Transverse colon (tissue), 4 donors: ENCODE measurements around the gene DAB2IP.

Experiments
- CTCF ChIP-seq, 5 experiments: fragments of 200-600 bp in 3 of 5; fragments of 450-650 bp in 2 of 5; sonication (generic) in 3 of 5; IDR thresholded peaks; 1 replicate in 2 of 5; 2 replicates in 3 of 5; pipeline ENCODE4 v1.5.1; 2016 to 2017; ENCODE audit warnings: antibody characterized with exemption in 5 of 5, inconsistent platforms in 3 of 5, mild to moderate bottlenecking in 2 of 5, moderate library complexity in 1 of 5
- EP300 ChIP-seq: sonication (generic); formaldehyde crosslinking; IDR thresholded peaks from one replicate; pipeline ENCODE4 v1.6.1; 2017; ENCODE audit warnings: antibody characterized with exemption, low read depth
- POLR2A ChIP-seq: fragments of 450-650 bp; IDR thresholded peaks from one replicate; pipeline ENCODE4 v1.6.1; 2016; ENCODE audit warnings: antibody characterized with exemption, mild to moderate bottlenecking, moderate library complexity
- POLR2AphosphoS5 ChIP-seq, 3 donors: sonication (generic); formaldehyde crosslinking; IDR thresholded peaks; one replicate each; pipeline ENCODE4 v1.6.1; 2016; ENCODE audit warnings: antibody characterized with exemption in 3 of 3

- no peak for TF ChIP-seq CTCF (IDR thresholded peaks at IDR 0.05)
- TF ChIP-seq EP300 = no peak
- TF ChIP-seq POLR2AphosphoS5 (IDR thresholded peaks at IDR 0.05) = no peak
- no peak for TF ChIP-seq POLR2A
Measured at GRCh38 chr9:121713400-121714070, 62.1 kb downstream of the DAB2IP start.
